IMR-90 (cell line): ENCODE results near the gene CNOT6. TPM values are rescaled to one million over a fixed set of nuclear protein-coding genes. Genes with fewer than 3 reads are reported as not detected.

ENCODE experiments used
- ATAC-seq: fragments of 200-7000 bp; cut with Tn5 transposase; 2 replicates; pipeline ENCODE4 v1.9.1; 2020; ENCODE audit warnings: low read depth, mild to moderate bottlenecking, moderate library complexity
- BruUV-seq: library from RNA; stranded (reverse); fragments of 400-500 nt; replicated peaks from 2 replicates; lab custom pipeline; 2021; lab: Mats Ljungman, UMichigan
- CTCF ChIA-PET: fragments of 300-600 bp; formaldehyde crosslinking; extraction: SDS; loops from one replicate; lab custom pipeline; 2021; ENCODE audit warnings: antibody characterized with exemption; lab: Yijun Ruan, JAX
- POLR2A ChIA-PET: fragments of 300-600 bp; sonication (Branson Sonifier 250); formaldehyde crosslinking; loops from one replicate; lab custom pipeline; 2022; ENCODE audit warnings: antibody characterized with exemption; ENCODE audit not compliant: unreplicated experiment; lab: Charles Lee
- DNase-seq: peaks from one replicate; pipeline ENCODE4 v3.0.0; 2013
- H2AFZ ChIP-seq: replicated peaks from 2 replicates; pipeline ENCODE3; 2013; ENCODE audit warnings: low read length, mild to moderate bottlenecking; ENCODE audit not compliant: poor library complexity
- H2AK5ac ChIP-seq: 2 replicates; pipeline ENCODE4 v1.6.1; 2013; ENCODE audit warnings: low read depth, low read length, inconsistent platforms
- H2AK9ac ChIP-seq: replicated peaks from 2 replicates; pipeline ENCODE3; 2013; ENCODE audit warnings: mild to moderate bottlenecking, low read depth, low read length, moderate library complexity; ENCODE audit not compliant: poor library complexity
- H2BK120ac ChIP-seq: 2 replicates; pipeline ENCODE4 v1.6.1; 2013; ENCODE audit warnings: low read depth, low read length, inconsistent platforms
- H2BK15ac ChIP-seq: 3 replicates; pipeline ENCODE4 v1.6.1; 2013; ENCODE audit warnings: low read depth, low read length, inconsistent platforms
- H2BK20ac ChIP-seq: 2 replicates; pipeline ENCODE4 v1.6.1; 2013; ENCODE audit warnings: low read depth, mild to moderate bottlenecking, inconsistent platforms, low read length, moderate library complexity
- H2BK5ac ChIP-seq: 2 replicates; pipeline ENCODE4 v1.6.1; 2013; ENCODE audit warnings: mild to moderate bottlenecking, low read depth, low read length, inconsistent platforms; ENCODE audit not compliant: poor library complexity, severe bottlenecking
- H3K14ac ChIP-seq: replicated peaks from 2 replicates; pipeline ENCODE4 v1.6.1; 2013; ENCODE audit warnings: low read depth, low read length, inconsistent platforms
- H3K18ac ChIP-seq: 2 replicates; pipeline ENCODE4 v1.6.1; 2013; ENCODE audit warnings: low read depth, low read length, control low read depth
- H3K23ac ChIP-seq: 2 replicates; pipeline ENCODE4 v1.6.1; 2013; ENCODE audit warnings: low read depth, low read length, inconsistent platforms
- H3K27ac ChIP-seq: 2 replicates; pipeline ENCODE4 v1.5.1; 2013; ENCODE audit warnings: mild to moderate bottlenecking, control low read depth, low read length; ENCODE audit not compliant: insufficient read depth
- H3K27me3 ChIP-seq: 2 replicates; pipeline ENCODE4 v1.6.1; 2013; ENCODE audit warnings: low read length; ENCODE audit not compliant: control insufficient read depth, insufficient read depth
- H3K36me3 ChIP-seq: 2 replicates; pipeline ENCODE4 v1.6.1; 2013; ENCODE audit warnings: low read length, mixed read lengths; ENCODE audit not compliant: control insufficient read depth, insufficient read depth
- H3K4ac ChIP-seq: 2 replicates; pipeline ENCODE4 v1.6.1; 2013; ENCODE audit warnings: low read depth, low read length, inconsistent platforms
- H3K4me1 ChIP-seq: 2 replicates; pipeline ENCODE4 v1.6.1; 2013; ENCODE audit warnings: low read length, mixed read lengths; ENCODE audit not compliant: control insufficient read depth, insufficient read depth
- H3K4me2 ChIP-seq: 2 replicates; pipeline ENCODE4 v1.6.1; 2013; ENCODE audit warnings: low read depth, mild to moderate bottlenecking, control low read depth, low read length, moderate library complexity
- H3K4me3 ChIP-seq: 2 replicates; pipeline ENCODE4 v1.5.1; 2013; ENCODE audit warnings: low read depth, mild to moderate bottlenecking, control low read depth, low read length, moderate library complexity; ENCODE audit not compliant: insufficient read depth
- H3K56ac ChIP-seq: 2 replicates; pipeline ENCODE4 v1.6.1; 2013; ENCODE audit warnings: low read length, inconsistent platforms; ENCODE audit not compliant: insufficient read depth; ENCODE audit errors: extremely low read depth
- H3K79me1 ChIP-seq, 2 experiments: 2 replicates each; pipeline ENCODE4 v1.6.1; 2013; ENCODE audit warnings: low read length in 2 of 2, inconsistent platforms in 1 of 2, low read depth in 1 of 2
- H3K9ac ChIP-seq: 2 replicates; pipeline ENCODE4 v1.6.1; 2013; ENCODE audit warnings: low read depth, low read length, control low read depth
- H3K9me1 ChIP-seq: 2 replicates; pipeline ENCODE4 v1.6.1; 2013; ENCODE audit warnings: low read length, inconsistent platforms; ENCODE audit not compliant: insufficient read depth
- H3K9me3 ChIP-seq: 2 replicates; pipeline ENCODE4 v1.6.1; 2013; ENCODE audit warnings: low read length; ENCODE audit not compliant: control insufficient read depth, insufficient read depth
- H4K20me1 ChIP-seq: 2 replicates; pipeline ENCODE4 v1.6.1; 2013; ENCODE audit warnings: low read length, inconsistent platforms; ENCODE audit not compliant: insufficient read depth
- H4K5ac ChIP-seq: 2 replicates; pipeline ENCODE4 v1.6.1; 2013; ENCODE audit warnings: mild to moderate bottlenecking, low read depth, low read length, control low read depth
- H4K8ac ChIP-seq, 2 experiments: 2 replicates each; pipeline ENCODE4 v1.6.1; 2013; ENCODE audit warnings: low read depth in 2 of 2, low read length in 2 of 2, control low read depth in 1 of 2, inconsistent platforms in 1 of 2
- H4K91ac ChIP-seq: 2 replicates; pipeline ENCODE4 v1.6.1; 2013; ENCODE audit warnings: low read depth, low read length, inconsistent platforms; ENCODE audit not compliant: insufficient read depth
- BHLHE40 ChIP-seq: fragments of 150-350 bp; IDR thresholded peaks from 2 replicates; pipeline ENCODE4 v1.6.1; 2016; ENCODE audit warnings: mild to moderate bottlenecking, low read depth, low read length
- CEBPB ChIP-seq: IDR thresholded peaks from 2 replicates; pipeline ENCODE4 v1.6.1; 2012; ENCODE audit warnings: low read depth, low read length, improper control_type of control experiment
- CHD1 ChIP-seq: IDR thresholded peaks from 2 replicates; pipeline ENCODE4 v1.6.1; 2012; ENCODE audit warnings: low read depth, low read length, improper control_type of control experiment
- FOS ChIP-seq: fragments of 150-350 bp; IDR thresholded peaks from 2 replicates; pipeline ENCODE4 v1.6.1; 2016; ENCODE audit warnings: low read depth, low read length
- MAFK ChIP-seq: IDR thresholded peaks from 2 replicates; pipeline ENCODE4 v1.6.1; 2012; ENCODE audit warnings: low read depth, low read length, improper control_type of control experiment
- MAZ ChIP-seq: IDR thresholded peaks from 2 replicates; pipeline ENCODE4 v1.6.1; 2012; ENCODE audit warnings: low read depth, mild to moderate bottlenecking, low read length, improper control_type of control experiment, moderate library complexity, borderline replicate concordance
- MXI1 ChIP-seq: IDR thresholded peaks from 2 replicates; pipeline ENCODE4 v1.6.1; 2012; ENCODE audit warnings: low read depth, mild to moderate bottlenecking, low read length, moderate library complexity, borderline replicate concordance
- NFE2L2 ChIP-seq: fragments of 150-350 bp; IDR thresholded peaks from 2 replicates; pipeline ENCODE4 v1.6.1; 2016; ENCODE audit warnings: low read depth, mild to moderate bottlenecking, low read length
- POLR2A ChIP-seq: IDR thresholded peaks from 2 replicates; pipeline ENCODE4 v1.6.1; 2012; ENCODE audit warnings: mild to moderate bottlenecking, low read depth, low read length
- RAD21 ChIP-seq: IDR thresholded peaks from 2 replicates; pipeline ENCODE4 v1.6.1; 2012; ENCODE audit warnings: low read length, improper control_type of control experiment
- RCOR1 ChIP-seq: IDR thresholded peaks from 2 replicates; pipeline ENCODE4 v1.6.1; 2012; ENCODE audit warnings: mild to moderate bottlenecking, low read length, improper control_type of control experiment; ENCODE audit not compliant: insufficient replicate concordance
- RFX5 ChIP-seq: IDR thresholded peaks from 2 replicates; pipeline ENCODE4 v1.8.0; 2012; ENCODE audit warnings: low read depth, mild to moderate bottlenecking, low read length, moderate library complexity
- SMC3 ChIP-seq: fragments of 150-350 bp; IDR thresholded peaks from 2 replicates; pipeline ENCODE4 v1.6.1; 2016; ENCODE audit warnings: low read depth, mild to moderate bottlenecking, antibody characterized with exemption, low read length, moderate library complexity
- WGBS, 2 experiments: methylation state at CpG; one replicate each; pipeline versions ENCODE4 v1.1.5 to v1.1.7; 2013; ENCODE audit warnings: missing lambda C conversion rate in 2 of 2; ENCODE audit not compliant: insufficient read length in 1 of 2; ENCODE audit errors: extremely low coverage in 2 of 2; 5-methylcytosine and 5-hydroxymethylcytosine counted together
- dilution Hi-C: fragments of 300-500 bp; cut with HindIII; formaldehyde crosslinking; loops from one replicate; pipeline ENCODE4 v1.14.3; 2018; ENCODE audit warnings: low sequenced_read_pairs; ENCODE audit not compliant: unreplicated experiment
- in situ Hi-C: fragments of 300-500 bp; cut with MboI; formaldehyde crosslinking; loops from 3 replicates; pipeline ENCODE4 v1.14.3; 2019; ENCODE audit warnings: low sequenced_read_pairs, inconsistent platforms, mixed read lengths
- intact Hi-C: fragments of 100-400 bp; cut with micrococcal nuclease; formaldehyde crosslinking; loops from 2 replicates; pipeline ENCODE4 v1.10.0; 2022
- polyA plus RNA-seq, 3 experiments: library from polyadenylated mRNA; depleted of rRNA; stranded (reverse); fragments of >200 nt; gene quantifications; 2 replicates each; pipeline ENCODE4 v1.2.3, GENCODE V29; 2012; ENCODE audit warnings: low replicate concordance in 1 of 3
- total RNA-seq: library from RNA; depleted of rRNA; stranded (reverse); fragments of >200 nt; gene quantifications from 2 replicates; pipeline ENCODE4 v1.2.3, GENCODE V29; 2012
- TF ChIP-seq, protein P1 (sequence below): conservative IDR thresholded peaks from 2 replicates; pipeline ENCODE4 v1.5.1; 2012; ENCODE audit warnings: mild to moderate bottlenecking, low read depth, low read length, improper control_type of control experiment

CNOT6 gene
- total and polyA plus RNA-seq, 2 of the 4 experiments (the other 2 are of a cell fraction), result 9.7 to 10.8 TPM

DNA sequence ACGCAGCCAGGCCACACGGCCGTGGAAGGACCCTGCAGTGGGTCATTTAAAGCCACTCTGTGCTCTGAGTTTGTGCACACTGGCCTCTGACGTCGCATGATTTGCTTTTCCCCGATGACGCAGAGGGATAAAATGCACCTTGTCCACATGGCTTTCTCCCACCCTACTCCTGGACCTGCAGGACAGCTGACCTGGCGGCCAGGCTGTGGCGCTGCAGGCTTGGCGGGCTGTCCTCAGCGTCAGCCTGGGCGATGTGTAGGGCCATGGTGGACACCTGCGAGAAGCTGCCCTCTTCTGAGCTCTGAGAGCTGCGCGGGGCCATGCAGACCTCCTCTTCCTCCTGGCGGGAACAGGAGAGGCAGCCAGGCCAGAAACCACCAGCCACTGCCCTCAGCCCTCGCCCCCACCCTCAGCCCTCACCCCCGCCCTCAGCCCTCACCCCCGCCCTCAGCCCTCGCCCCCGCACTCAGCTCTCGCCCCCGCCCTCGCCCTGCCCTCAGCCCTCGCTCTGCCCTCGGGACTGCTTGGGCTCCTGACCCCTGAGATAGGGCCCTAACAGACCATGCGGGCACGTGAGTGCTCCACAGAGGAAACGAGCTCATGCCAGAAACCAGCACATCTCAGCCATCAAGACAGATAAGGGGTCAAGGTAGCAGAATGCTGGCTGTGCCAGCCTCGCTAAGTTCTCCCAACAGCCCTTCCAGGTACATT lies 117.1 kb downstream of the CNOT6 start (continued):
- TF ChIP-seq, protein P1, sequence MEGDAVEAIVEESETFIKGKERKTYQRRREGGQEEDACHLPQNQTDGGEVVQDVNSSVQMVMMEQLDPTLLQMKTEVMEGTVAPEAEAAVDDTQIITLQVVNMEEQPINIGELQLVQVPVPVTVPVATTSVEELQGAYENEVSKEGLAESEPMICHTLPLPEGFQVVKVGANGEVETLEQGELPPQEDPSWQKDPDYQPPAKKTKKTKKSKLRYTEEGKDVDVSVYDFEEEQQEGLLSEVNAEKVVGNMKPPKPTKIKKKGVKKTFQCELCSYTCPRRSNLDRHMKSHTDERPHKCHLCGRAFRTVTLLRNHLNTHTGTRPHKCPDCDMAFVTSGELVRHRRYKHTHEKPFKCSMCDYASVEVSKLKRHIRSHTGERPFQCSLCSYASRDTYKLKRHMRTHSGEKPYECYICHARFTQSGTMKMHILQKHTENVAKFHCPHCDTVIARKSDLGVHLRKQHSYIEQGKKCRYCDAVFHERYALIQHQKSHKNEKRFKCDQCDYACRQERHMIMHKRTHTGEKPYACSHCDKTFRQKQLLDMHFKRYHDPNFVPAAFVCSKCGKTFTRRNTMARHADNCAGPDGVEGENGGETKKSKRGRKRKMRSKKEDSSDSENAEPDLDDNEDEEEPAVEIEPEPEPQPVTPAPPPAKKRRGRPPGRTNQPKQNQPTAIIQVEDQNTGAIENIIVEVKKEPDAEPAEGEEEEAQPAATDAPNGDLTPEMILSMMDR, result no peak

DNA sequence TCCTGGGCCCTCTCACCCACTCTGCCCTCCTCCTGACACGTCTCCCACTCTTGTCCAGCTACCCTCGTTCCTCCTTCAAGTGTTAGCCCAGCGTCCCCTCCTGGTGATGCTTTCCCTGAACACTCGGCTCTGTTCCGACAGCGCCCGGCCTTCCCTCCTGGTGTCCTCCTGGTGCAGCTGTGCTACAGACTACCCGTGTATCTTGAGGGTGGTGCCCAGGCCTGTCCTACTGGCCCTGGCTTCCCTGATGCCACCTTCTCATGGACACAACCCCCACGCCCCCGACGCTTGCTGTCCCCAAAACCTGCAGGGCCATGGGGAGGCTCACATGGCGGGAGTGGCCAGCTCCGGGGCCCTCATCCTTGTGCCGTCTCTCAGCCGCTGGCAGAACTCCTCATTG lies 118.5 kb downstream of the CNOT6 start:
- Histone ChIP-seq H3K9me1 (no peaks in the 10 kb centered on the region), H3K23ac (no peak overlapping the region), H2BK20ac (no peak overlapping the region), H2AK9ac (no peak overlapping the region), H3K4me2 (no peak overlapping the region), H2BK15ac (no peak overlapping the region), H3K9me3 (no peaks in the 10 kb centered on the region), H3K4ac (no peak overlapping the region), H3K27ac (no peak overlapping the region), H2BK120ac (no peak overlapping the region), H3K4me1 (no peaks in the 10 kb centered on the region), H2AK5ac (no peak overlapping the region), H4K8ac (no peak overlapping the region), H2BK5ac (no peak overlapping the region), H3K36me3 (no peaks in the 10 kb centered on the region), H3K27me3 (peaks cover 6% of the 10 kb centered on the region; the same call in 1 of the 2 replicates), H3K4me3 (no peak overlapping the region), H4K5ac (no peak overlapping the region), H3K14ac (no peak overlapping the region), H3K79me1 (no peaks in the 10 kb centered on the region), H3K9ac (no peak overlapping the region), H4K20me1 (no peaks in the 10 kb centered on the region), H3K56ac (no peak overlapping the region), H4K91ac (no peak overlapping the region), H2AFZ (no peak overlapping the region), H3K18ac (no peak overlapping the region)
- 67% methylated on average over 7 of the region's 15 CpGs; no CpG with 5 or more reads in 1 of the 2 experiments for WGBS, 2 experiments
- no peak for DNase-seq
- ChIA-PET POLR2A (no interaction called here), CTCF (no interaction called here)
- BruUV-seq, result no TSS peak
- intact Hi-C loops, result no loop called here
- dilution Hi-C loops, result no loop called here
- in situ Hi-C loops, result no loop called here
- no peak for ATAC-seq
- TF ChIP-seq MXI1 (no peak), BHLHE40 (no peak), POLR2A (no peak), RFX5 (no peak), SMC3 (no peak), MAFK (no peak), NFE2L2 (no peak), RAD21 (no peak), MAZ (no peak), CEBPB (no peak), CHD1 (no peak), FOS (no peak), RCOR1 (no peak)
- TF ChIP-seq, protein P1, result no peak
